H1 (cell line): ENCODE results near the gene PPP1R12B. TPM values are rescaled to one million over a fixed set of nuclear protein-coding genes. Genes with fewer than 3 reads are reported as not detected.
"Not testable (repeated sequence)": the region's sequence is repeated elsewhere in the genome, so short reads cannot be mapped to it uniquely, and the experiment has no call there.

Experiments used
- CTCF ChIA-PET: fragments of 300-600 bp; sonication (Branson Sonifier 250); formaldehyde crosslinking; loops from one replicate; lab custom pipeline; 2021; ENCODE audit not compliant: partially characterized antibody; lab: Charles Lee
- POLR2A ChIA-PET: fragments of 300-600 bp; sonication (Branson Sonifier 250); formaldehyde crosslinking; loops from one replicate; lab custom pipeline; 2021; ENCODE audit warnings: inconsistent platforms; ENCODE audit not compliant: partially characterized antibody; lab: Charles Lee
- DNase-seq, 2 experiments: peaks; one replicate each; pipeline versions ENCODE4 v3.0.0 to v3.0.0-alpha.2; 2010 to 2022; ENCODE audit warnings: low spot score in 2 of 2, low read depth in 1 of 2, mixed read lengths in 1 of 2
- FAIRE-seq: peaks from 2 replicates; lab custom pipeline; 2011; peaks lifted over from hg19 to GRCh38; lab: Jason Lieb, UNC
- H2AFZ ChIP-seq: 2 replicates; pipeline ENCODE4 v1.8.1; 2012; ENCODE audit warnings: low read length, inconsistent platforms
- H2AK5ac ChIP-seq: 2 replicates; pipeline ENCODE4 v1.6.1; 2013; ENCODE audit warnings: low read depth, low read length
- H2BK120ac ChIP-seq: replicated peaks from 2 replicates; pipeline ENCODE3; 2013; ENCODE audit warnings: low read depth, low read length, inconsistent platforms
- H2BK12ac ChIP-seq: 2 replicates; pipeline ENCODE4 v1.6.1; 2013; ENCODE audit warnings: low read depth, low read length
- H2BK15ac ChIP-seq: 2 replicates; pipeline ENCODE4 v1.6.1; 2013; ENCODE audit warnings: low read length
- H2BK20ac ChIP-seq: 2 replicates; pipeline ENCODE4 v1.6.1; 2013; ENCODE audit warnings: low read length
- H2BK5ac ChIP-seq: 2 replicates; pipeline ENCODE4 v1.6.1; 2013; ENCODE audit warnings: low read depth, low read length
- H3K14ac ChIP-seq: 2 replicates; pipeline ENCODE4 v1.6.1; 2013; ENCODE audit warnings: inconsistent platforms; ENCODE audit not compliant: insufficient read length
- H3K18ac ChIP-seq: 2 replicates; pipeline ENCODE4 v1.6.1; 2013; ENCODE audit warnings: low read length; ENCODE audit errors: extremely low read depth
- H3K23ac ChIP-seq: 2 replicates; pipeline ENCODE4 v1.6.1; 2013; ENCODE audit warnings: inconsistent platforms; ENCODE audit not compliant: insufficient read length
- H3K23me2 ChIP-seq: 2 replicates; pipeline ENCODE4 v1.6.1; 2013; ENCODE audit warnings: low read depth, low read length
- H3K27ac ChIP-seq: 2 replicates; pipeline ENCODE4 v1.6.1; 2011; ENCODE audit warnings: low read depth, low read length, inconsistent platforms
- H3K27me3 ChIP-seq, 4 experiments: replicated peaks in 1 of 4; 1 replicate in 1 of 4; 2 replicates in 3 of 4; pipeline versions ENCODE4 v1.6.1 to v1.8.1; 2011 to 2013; ENCODE audit warnings: low read length in 3 of 4, mild to moderate bottlenecking in 3 of 4, inconsistent platforms in 2 of 4, mixed read lengths in 2 of 4, moderate library complexity in 1 of 4; ENCODE audit not compliant: control insufficient read depth in 3 of 4, insufficient read depth in 3 of 4; ENCODE audit errors: extremely low read depth in 1 of 4
- H3K36me3 ChIP-seq, 4 experiments: 2 replicates each; pipeline versions ENCODE4 v1.6.1 to v1.8.1; 2011 to 2013; ENCODE audit warnings: mild to moderate bottlenecking in 4 of 4, low read length in 3 of 4, moderate library complexity in 2 of 4, control low read depth in 1 of 4, inconsistent platforms in 1 of 4; ENCODE audit not compliant: insufficient read depth in 4 of 4, control insufficient read depth in 2 of 4
- H3K4ac ChIP-seq: replicated peaks from 2 replicates; pipeline ENCODE3; 2013; ENCODE audit warnings: low read length, low read depth, mixed read lengths, inconsistent platforms; ENCODE audit not compliant: insufficient read length
- H3K4me1 ChIP-seq, 4 experiments: replicated peaks in 1 of 4; 1 replicate in 1 of 4; 2 replicates in 3 of 4; pipeline versions ENCODE4 v1.6.1 to v1.8.1; 2011 to 2013; ENCODE audit warnings: low read length in 3 of 4, inconsistent platforms in 2 of 4, mixed read lengths in 1 of 4; ENCODE audit not compliant: insufficient read depth in 4 of 4, control insufficient read depth in 3 of 4
- H3K4me2 ChIP-seq, 2 experiments: 2 replicates each; pipeline versions ENCODE4 v1.6.1 to v1.8.1; 2011 to 2013; ENCODE audit warnings: low read depth in 2 of 2, low read length in 2 of 2, control low read depth in 1 of 2, inconsistent platforms in 1 of 2, mild to moderate bottlenecking in 1 of 2; ENCODE audit not compliant: insufficient read depth in 1 of 2
- H3K4me3 ChIP-seq, 4 experiments: fragments of 200-600, 300-600 bp in 1 of 4; sonication (generic), shearing (Covaris generic), sonication (Bioruptor Twin) in 1 of 4; 2 replicates each; pipeline versions ENCODE4 v1.5.1 to v1.8.1; 2011 to 2016; ENCODE audit warnings: low read length in 4 of 4, low read depth in 3 of 4, control low read depth in 2 of 4, inconsistent platforms in 2 of 4, mild to moderate bottlenecking in 2 of 4, mixed read lengths in 1 of 4, moderate library complexity in 1 of 4; ENCODE audit not compliant: insufficient read depth in 2 of 4; ENCODE audit errors: extremely low read depth in 1 of 4
- H3K56ac ChIP-seq: replicated peaks from 2 replicates; pipeline ENCODE3; 2013; ENCODE audit warnings: low read depth, mild to moderate bottlenecking, mixed read lengths, low read length, inconsistent platforms; ENCODE audit not compliant: insufficient read length
- H3K79me1 ChIP-seq: 2 replicates; pipeline ENCODE4 v1.6.1; 2013; ENCODE audit warnings: low read depth, low read length, control low read depth
- H3K79me2 ChIP-seq, 2 experiments: 2 replicates each; pipeline versions ENCODE4 v1.6.1 to v1.8.1; 2012 to 2013; ENCODE audit warnings: low read length in 2 of 2, mild to moderate bottlenecking in 2 of 2, inconsistent platforms in 1 of 2; ENCODE audit not compliant: insufficient read depth in 2 of 2, control insufficient read depth in 1 of 2
- H3K9ac ChIP-seq, 4 experiments: replicated peaks in 1 of 4; 1 replicate in 1 of 4; 2 replicates in 3 of 4; pipeline versions ENCODE4 v1.6.1 to v1.8.1; 2011 to 2013; ENCODE audit warnings: low read depth in 3 of 4, low read length in 3 of 4, control low read depth in 2 of 4, mild to moderate bottlenecking in 2 of 4, moderate library complexity in 2 of 4, inconsistent platforms in 1 of 4; ENCODE audit errors: extremely low read depth in 1 of 4
- H3K9me3 ChIP-seq, 2 experiments: 2 replicates each; pipeline versions ENCODE4 v1.6.1 to v1.8.1; 2012 to 2013; ENCODE audit warnings: mild to moderate bottlenecking in 2 of 2, moderate library complexity in 2 of 2, control low read depth in 1 of 2, inconsistent platforms in 1 of 2, low read depth in 1 of 2, low read length in 1 of 2, mixed read lengths in 1 of 2; ENCODE audit not compliant: insufficient read depth in 2 of 2
- H4K20me1 ChIP-seq, 2 experiments: replicated peaks in 1 of 2; 2 replicates each; pipeline versions ENCODE3 to v1.8.1; 2011 to 2013; ENCODE audit warnings: inconsistent platforms in 2 of 2, low read length in 2 of 2, mild to moderate bottlenecking in 1 of 2; ENCODE audit not compliant: insufficient read depth in 2 of 2, control insufficient read depth in 1 of 2
- H4K5ac ChIP-seq: 2 replicates; pipeline ENCODE4 v1.6.1; 2013; ENCODE audit warnings: low read length, low read depth, mixed read lengths, inconsistent platforms; ENCODE audit not compliant: insufficient read length
- H4K8ac ChIP-seq: 2 replicates; pipeline ENCODE4 v1.8.0; 2013; ENCODE audit warnings: mild to moderate bottlenecking, moderate library complexity, low read length, inconsistent platforms; ENCODE audit not compliant: insufficient read depth; ENCODE audit errors: extremely low read depth
- H4K91ac ChIP-seq: replicated peaks from 2 replicates; pipeline ENCODE3; 2013; ENCODE audit warnings: low read length, mixed read lengths, inconsistent platforms; ENCODE audit not compliant: insufficient read length
- WGBS, 2 experiments: shearing (Covaris generic) in 1 of 2; methylation state at CpG; one replicate each; pipeline versions ENCODE4 v1.1.6 to v1.1.7; 2013 to 2015; ENCODE audit warnings: low lambda C conversion rate in 2 of 2, mixed read lengths in 2 of 2, inconsistent platforms in 1 of 2, low coverage in 1 of 2, missing lambda C conversion rate in 1 of 2; ENCODE audit not compliant: insufficient replicate concordance in 2 of 2, insufficient coverage in 1 of 2, insufficient read length in 1 of 2; ENCODE audit errors: extremely low coverage in 1 of 2, missing lambda C conversion rate in 1 of 2; 5-methylcytosine and 5-hydroxymethylcytosine counted together
- polyA plus RNA-seq, 7 experiments: library from polyadenylated mRNA; depleted of rRNA in 3 of 7; stranded (reverse) in 5 of 7; unstranded in 2 of 7; fragments of >200 nt in 5 of 7; fragments of 200-250 nt in 2 of 7; gene quantifications; 1 replicate in 5 of 7; 2 replicates in 1 of 7; 4 replicates in 1 of 7; pipeline versions ENCODE4 v1.2.1 to v1.2.3, GENCODE V29; 2011 to 2013; ENCODE audit warnings: missing spikeins in 2 of 7, mixed read lengths in 2 of 7
- total RNA-seq: library from RNA; stranded (reverse); fragmentation: NEBNext Ultra II Directional; extraction: Animal tissue kit (Norgen Biotek cat#: 25700); gene quantifications from 2 replicates; pipeline ENCODE4 v1.2.1, GENCODE V29; 2021

The PPP1R12B gene
- total and polyA plus RNA-seq, 2 of the 8 experiments (the other 6 are each of a cell fraction or from before 2014, with no cell fraction given): 7.9 to 18.7 TPM

DNA sequence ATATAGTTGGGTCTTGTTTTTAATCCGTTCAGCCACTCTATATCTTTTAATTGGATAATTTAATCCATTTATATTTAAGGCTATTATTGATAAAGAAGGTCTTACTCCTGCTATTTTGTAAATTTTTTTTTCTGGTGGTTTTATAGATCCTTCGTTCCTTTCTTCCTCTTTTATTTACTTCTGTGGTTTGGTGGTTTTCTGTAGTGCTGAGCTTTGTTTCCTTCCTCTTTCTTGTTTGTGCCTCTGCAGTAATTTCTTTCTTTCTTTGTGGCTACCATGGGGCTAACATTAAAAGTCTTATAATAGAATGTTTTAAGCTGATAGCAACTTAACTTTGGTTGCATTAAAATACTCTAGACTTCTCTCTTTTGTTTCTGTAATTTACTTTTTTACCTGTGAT lies 135.5 kb downstream of the PPP1R12B start:
- H3K4me3 ChIP-seq, H3K56ac ChIP-seq, H4K91ac ChIP-seq, FAIRE-seq, H3K79me2 ChIP-seq, H2BK5ac ChIP-seq, H2BK12ac ChIP-seq, H2BK15ac ChIP-seq, H3K4me1 ChIP-seq, POLR2A ChIA-PET, H3K27ac ChIP-seq, H3K9ac ChIP-seq, H4K5ac ChIP-seq, H3K79me1 ChIP-seq, H3K4ac ChIP-seq, H4K8ac ChIP-seq, H2BK120ac ChIP-seq, H3K23ac ChIP-seq, DNase-seq, H3K36me3 ChIP-seq, H3K4me2 ChIP-seq, H2AFZ ChIP-seq, H4K20me1 ChIP-seq, H3K27me3 ChIP-seq, H3K18ac ChIP-seq, H3K14ac ChIP-seq, H3K9me3 ChIP-seq, H2BK20ac ChIP-seq, H2AK5ac ChIP-seq, H3K23me2 ChIP-seq: not testable (repeated sequence)
- CTCF ChIA-PET: interaction anchor here (0.7 to 1.6 kb wide), 4 partner anchors 20 to 234 kb away, joined by 3 to 5 read pairs (median 3); no protein-coding TSS in a partner anchor
- WGBS, 2 experiments: 88% methylated on average over 2 of the region's 2 CpGs; no CpG with 5 or more reads in 1 of the 2 experiments

DNA sequence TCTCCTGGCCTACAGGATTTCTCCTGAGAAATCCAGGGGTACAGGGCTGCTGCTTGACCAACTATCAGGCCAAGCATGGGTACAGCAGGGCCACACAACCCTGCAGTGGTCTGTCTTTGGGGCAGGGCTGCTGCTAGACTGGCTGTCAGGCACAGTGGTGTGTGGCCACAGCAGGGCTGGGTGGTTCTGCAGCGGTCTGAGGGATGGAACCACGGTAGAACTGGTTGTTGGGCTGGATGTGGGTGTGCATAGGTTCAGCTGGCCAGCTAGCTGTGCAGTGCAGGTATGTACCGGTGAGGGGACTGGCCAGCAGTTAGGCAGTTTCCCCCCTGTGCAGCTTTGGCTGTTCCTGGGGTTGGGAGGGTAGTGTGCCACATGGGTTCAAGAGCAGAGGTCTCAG lies 136.3 kb downstream of the PPP1R12B start:
- H2BK15ac ChIP-seq, DNase-seq, H3K14ac ChIP-seq, H3K18ac ChIP-seq, H4K5ac ChIP-seq, FAIRE-seq, H2BK12ac ChIP-seq, H3K4me2 ChIP-seq, H3K9me3 ChIP-seq, H2BK20ac ChIP-seq, H3K27me3 ChIP-seq, H2AK5ac ChIP-seq, H4K20me1 ChIP-seq, H2BK5ac ChIP-seq, H3K23ac ChIP-seq, H3K79me2 ChIP-seq, H3K4me1 ChIP-seq, H3K4me3 ChIP-seq, H2BK120ac ChIP-seq, H4K8ac ChIP-seq, H2AFZ ChIP-seq, POLR2A ChIA-PET, H3K9ac ChIP-seq, H3K23me2 ChIP-seq, H3K56ac ChIP-seq, H3K4ac ChIP-seq, H3K36me3 ChIP-seq, H3K79me1 ChIP-seq, H4K91ac ChIP-seq, H3K27ac ChIP-seq: not testable (repeated sequence)
- CTCF ChIA-PET: interaction anchor here (1.2 to 1.6 kb wide), 2 partner anchors 115 to 234 kb away, joined by 3 to 5 read pairs; no protein-coding TSS in a partner anchor
- 96% methylated on average over 3 of the region's 3 CpGs; no CpG with 5 or more reads in 1 of the 2 experiments for WGBS, 2 experiments
